Lower leg skin (tissue), 4 donors: Measurements from ENCODE around the gene SPON2. TPM values are rescaled to one million over a fixed set of nuclear protein-coding genes. Genes with fewer than 3 reads are reported as not detected.
A peak's percentile ranks its signal among the peaks of the same experiment; 100 is the strongest.

Source experiments
- DNase-seq, 2 donors: peaks; one replicate each; pipeline ENCODE4 v3.0.0-alpha.2; 2019; ENCODE audit warnings: low spot score in 2 of 2
- H3K4me3 ChIP-seq: fragments of 200-600 bp; sonication (generic); 2 replicates; pipeline ENCODE4 v1.5.1; 2017; ENCODE audit warnings: mild to moderate bottlenecking, low read depth; ENCODE audit not compliant: poor library complexity, severe bottlenecking
- POLR2A ChIP-seq, 2 donors: fragments of 450-650 bp; IDR thresholded peaks; one replicate each; pipeline ENCODE4 v1.6.1; 2016 to 2017; ENCODE audit warnings: antibody characterized with exemption in 2 of 2, mild to moderate bottlenecking in 1 of 2, moderate library complexity in 1 of 2
- WGBS, 2 donors: methylation state at CpG; one replicate each; pipeline ENCODE4 v1.1.5; 2018; 5-methylcytosine and 5-hydroxymethylcytosine counted together
- intact Hi-C: fragments of 100-400 bp; cut with DNase I; formaldehyde crosslinking; loops from one replicate; pipeline ENCODE4 v1.15.0; 2023; ENCODE audit warnings: low total_unique reads
- total RNA-seq, 4 donors: library from RNA; depleted of rRNA; stranded (reverse); fragments of >200 nt; gene quantifications; one replicate each; pipeline ENCODE4 v1.1.0, GENCODE V29; 2016
- TF ChIP-seq, protein P1 (sequence below), 3 donors: fragments of 450-650 bp; IDR thresholded peaks; one replicate each; pipeline ENCODE4 v1.5.1; 2016; ENCODE audit warnings: antibody characterized with exemption in 3 of 3, mild to moderate bottlenecking in 3 of 3, moderate library complexity in 2 of 3

Gene SPON2
- total RNA-seq, 4 donors from 2014 or later: 19.1 to 39.8 (median 32.8) TPM

DNA sequence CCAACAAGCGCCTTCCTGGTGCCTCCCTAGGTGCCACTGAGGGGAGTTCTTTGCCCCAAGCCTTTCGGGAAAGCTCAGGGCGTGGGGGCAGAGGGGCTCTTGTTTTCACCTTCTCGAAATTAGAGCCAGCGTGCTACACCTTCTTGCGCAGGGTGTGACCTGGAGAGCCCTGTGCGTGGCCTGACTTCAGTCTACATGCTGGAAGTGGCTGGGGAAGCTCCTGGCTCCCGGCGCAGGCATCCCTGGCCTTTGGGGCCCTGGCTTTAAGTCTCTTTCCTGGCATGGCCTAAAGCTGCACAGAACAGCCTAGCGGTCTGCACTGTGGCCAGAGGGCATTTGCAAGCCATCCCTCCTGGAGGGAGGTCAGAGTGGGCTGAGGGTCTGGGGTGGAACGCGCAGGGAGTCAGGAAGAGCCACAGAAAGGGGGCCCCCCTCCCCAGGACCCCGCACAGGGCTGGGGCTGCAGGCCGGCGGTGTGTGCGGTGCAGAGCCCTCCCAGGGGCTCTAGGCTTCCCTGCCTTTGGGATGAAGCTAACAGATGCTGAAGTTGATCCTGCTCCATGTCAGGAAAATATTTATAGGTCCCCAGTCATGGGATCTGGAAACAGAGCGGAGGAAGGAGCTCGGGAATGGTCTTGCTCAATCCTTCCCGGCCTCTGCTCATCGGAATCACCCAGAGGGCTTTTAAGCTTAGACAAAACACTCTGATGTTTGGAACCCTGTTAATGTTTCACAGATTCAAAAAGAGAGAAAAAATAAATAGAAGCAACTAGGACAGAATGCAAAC lies 781 bp upstream of the SPON2 start:
- WGBS, 2 donors: 26 to 30% methylated on average over 16 to 19 of the region's 20 CpGs
- no peak overlapping the region for H3K4me3 ChIP-seq
- intact Hi-C loops: no loop called here
- TF ChIP-seq POLR2A (IDR thresholded peaks at IDR 0.05): no peak
- TF ChIP-seq, protein P1, sequence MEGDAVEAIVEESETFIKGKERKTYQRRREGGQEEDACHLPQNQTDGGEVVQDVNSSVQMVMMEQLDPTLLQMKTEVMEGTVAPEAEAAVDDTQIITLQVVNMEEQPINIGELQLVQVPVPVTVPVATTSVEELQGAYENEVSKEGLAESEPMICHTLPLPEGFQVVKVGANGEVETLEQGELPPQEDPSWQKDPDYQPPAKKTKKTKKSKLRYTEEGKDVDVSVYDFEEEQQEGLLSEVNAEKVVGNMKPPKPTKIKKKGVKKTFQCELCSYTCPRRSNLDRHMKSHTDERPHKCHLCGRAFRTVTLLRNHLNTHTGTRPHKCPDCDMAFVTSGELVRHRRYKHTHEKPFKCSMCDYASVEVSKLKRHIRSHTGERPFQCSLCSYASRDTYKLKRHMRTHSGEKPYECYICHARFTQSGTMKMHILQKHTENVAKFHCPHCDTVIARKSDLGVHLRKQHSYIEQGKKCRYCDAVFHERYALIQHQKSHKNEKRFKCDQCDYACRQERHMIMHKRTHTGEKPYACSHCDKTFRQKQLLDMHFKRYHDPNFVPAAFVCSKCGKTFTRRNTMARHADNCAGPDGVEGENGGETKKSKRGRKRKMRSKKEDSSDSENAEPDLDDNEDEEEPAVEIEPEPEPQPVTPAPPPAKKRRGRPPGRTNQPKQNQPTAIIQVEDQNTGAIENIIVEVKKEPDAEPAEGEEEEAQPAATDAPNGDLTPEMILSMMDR (IDR thresholded peaks at IDR 0.05): no peak
- peak in 1 of 2 donors; percentile 90 for DNase-seq

DNA sequence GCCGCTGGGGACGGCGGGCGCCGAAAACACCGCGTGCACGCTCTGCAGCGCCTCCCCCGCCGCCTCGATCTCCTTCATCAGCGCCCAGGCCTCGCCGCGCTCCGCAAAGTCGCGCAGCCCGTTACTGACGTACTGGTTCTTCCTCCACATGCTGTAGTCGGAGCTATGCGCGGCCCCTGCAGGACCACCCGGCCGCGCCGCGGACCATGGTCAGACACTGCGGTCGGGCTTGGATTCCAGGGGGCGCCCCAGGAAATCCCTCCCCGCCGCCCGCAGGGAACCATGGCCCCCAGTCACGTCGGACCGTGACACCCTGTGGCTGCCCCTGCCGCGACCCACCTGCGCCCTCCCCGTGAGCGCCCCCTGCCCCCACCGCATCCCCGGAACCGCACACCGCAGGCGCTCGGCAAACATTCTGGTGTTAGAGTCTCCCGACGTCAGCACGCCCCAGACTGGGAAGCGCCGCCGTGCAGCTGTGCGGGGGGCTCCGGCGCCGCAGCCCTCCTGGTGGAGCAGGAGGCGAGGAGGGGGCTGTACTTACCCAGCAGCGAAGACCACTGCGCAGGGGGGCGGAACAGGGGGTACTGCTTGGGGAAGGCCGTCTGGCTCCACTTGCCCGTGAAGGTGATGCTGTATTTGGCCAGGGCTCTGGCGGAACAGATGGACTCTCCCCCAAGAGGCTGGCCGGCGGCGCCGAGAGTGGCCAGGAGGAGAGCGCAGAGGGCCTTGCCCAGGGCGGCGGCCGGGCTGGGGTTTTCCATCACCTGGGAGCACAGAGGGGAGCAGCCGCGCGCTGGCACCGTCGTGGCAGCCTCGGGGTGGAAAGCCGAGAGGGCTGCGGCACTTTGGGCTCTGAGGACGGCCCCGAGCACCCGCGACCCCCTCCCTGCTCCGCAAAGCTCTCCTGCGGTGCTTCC lies 814 bp downstream of the SPON2 start:
- WGBS, 2 donors: 3 to 4% methylated on average over 19 to 38 of the region's 88 CpGs
- intact Hi-C loops: no loop called here
- peak in 1 of 2 donors; percentile 89 for DNase-seq
- peak overlapping the region; percentile 12 for H3K4me3 ChIP-seq
- TF ChIP-seq, protein P1 (IDR thresholded peaks at IDR 0.05): no peak

DNA sequence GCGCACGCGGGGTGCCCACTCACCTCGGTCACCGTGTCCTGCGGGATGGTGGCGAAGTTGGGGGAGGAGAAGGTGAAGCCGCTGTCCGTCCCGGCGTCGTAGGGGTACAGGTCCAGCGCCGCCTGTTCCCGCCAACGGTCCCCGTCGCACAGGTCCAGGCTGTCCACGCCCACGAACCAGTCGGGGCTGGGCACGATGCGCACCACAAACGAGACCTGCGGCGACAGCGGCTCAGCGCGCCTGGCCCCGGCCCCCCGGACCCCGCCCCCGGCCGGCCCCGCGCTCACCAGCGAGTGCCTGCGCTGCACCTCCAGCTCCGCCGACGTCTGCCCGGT lies 1.4 kb downstream of the SPON2 start:
- DNase-seq: peak in 1 of 2 donors; percentile 85
- TF ChIP-seq, protein P1 (IDR thresholded peaks at IDR 0.05): no peak
- no peak for TF ChIP-seq POLR2A (IDR thresholded peaks at IDR 0.05)
- intact Hi-C loops: no loop called here
- 32 to 54% methylated on average over 9 to 21 of the region's 42 CpGs for WGBS, 2 donors
- no peak overlapping the region for H3K4me3 ChIP-seq

DNA sequence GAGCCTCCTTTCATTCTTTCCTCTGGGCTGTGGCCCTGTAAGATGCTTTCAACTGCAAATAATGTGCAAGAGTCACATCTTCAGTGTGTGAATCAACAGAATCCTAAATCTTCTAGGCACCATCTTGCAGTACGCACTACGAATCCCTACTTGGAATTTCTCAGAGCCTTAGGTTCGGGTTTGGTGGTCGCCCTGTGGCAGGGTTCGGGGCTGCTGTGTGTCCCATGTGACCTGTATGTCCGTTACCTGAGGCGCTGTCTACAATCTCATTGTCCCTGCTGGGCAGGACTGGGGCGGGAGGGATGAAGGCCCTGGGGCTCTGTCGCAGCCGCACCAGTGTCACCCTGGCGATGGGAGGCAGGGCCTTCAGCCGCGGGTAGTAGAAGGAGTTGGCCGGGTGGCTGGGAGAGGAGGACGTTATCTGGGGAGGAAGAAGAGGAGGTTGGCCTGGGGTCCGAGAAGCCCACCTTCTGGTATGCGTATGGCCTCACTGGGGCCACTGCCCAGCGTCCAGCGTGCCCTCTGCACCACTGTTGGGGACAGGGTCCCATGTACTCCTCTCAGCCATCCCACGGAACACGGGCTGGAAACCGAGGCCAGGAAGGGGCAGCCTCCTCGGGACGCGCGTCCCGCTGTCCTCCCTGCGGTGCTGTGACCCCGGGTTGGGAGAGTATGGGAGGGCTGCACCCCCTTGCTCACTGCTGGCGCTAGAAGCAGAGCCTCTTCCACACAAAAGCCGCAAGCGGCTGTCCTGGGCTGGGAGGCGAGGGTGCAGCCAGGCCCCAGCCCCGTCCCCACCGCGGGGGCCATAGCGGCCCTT lies 2.0 kb downstream of the SPON2 start:
- intact Hi-C loops: no loop called here
- TF ChIP-seq, protein P1 (IDR thresholded peaks at IDR 0.05): no peak
- TF ChIP-seq POLR2A (IDR thresholded peaks at IDR 0.05): no peak
- DNase-seq: peak in 1 of 2 donors; percentile 83
- WGBS, 2 donors: 84 to 89% methylated on average over 30 to 33 of the region's 37 CpGs
- no peak overlapping the region for H3K4me3 ChIP-seq

DNA sequence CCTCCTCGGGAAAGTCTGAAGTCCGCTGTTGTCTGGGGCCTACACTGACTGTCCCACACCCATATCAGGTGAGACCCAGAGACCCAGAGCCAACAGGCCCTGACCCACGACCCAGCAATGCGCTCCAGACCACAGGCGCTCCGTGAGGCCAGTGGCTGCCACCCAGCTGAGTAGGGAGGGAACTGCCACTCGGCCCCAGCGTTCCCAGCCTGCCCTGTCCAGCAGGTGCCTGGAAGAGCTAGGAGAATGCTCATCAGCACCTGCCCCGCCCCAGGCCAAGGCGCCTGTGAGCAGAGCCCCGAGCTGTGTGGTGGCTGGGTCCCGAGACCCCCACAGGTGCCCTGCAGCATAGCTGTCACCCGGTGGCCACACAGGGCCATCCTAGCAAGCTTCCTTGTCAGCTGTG lies 2.7 kb downstream of the SPON2 start:
- peak in 1 of 2 donors; percentile 81 for DNase-seq
- WGBS, 2 donors: 89 to 93% methylated on average over 8 to 13 of the region's 13 CpGs
- TF ChIP-seq, protein P1 (IDR thresholded peaks at IDR 0.05): no peak
- TF ChIP-seq POLR2A (IDR thresholded peaks at IDR 0.05): no peak
- no peak overlapping the region for H3K4me3 ChIP-seq
- intact Hi-C loops: loop anchor here (10.0 kb wide), 1 partner anchor 95 kb away; no protein-coding TSS in a partner anchor
